WTC11 (cell line): Measurements from ENCODE around the gene WNT7A. TPM values are rescaled to one million over a fixed set of nuclear protein-coding genes. Genes with fewer than 3 reads are reported as not detected.

Experiments
- ATAC-seq: fragments of 200-7000 bp; cut with Tn5 transposase; 2 replicates; pipeline ENCODE4 v1.10.0; 2021; ENCODE audit warnings: mild to moderate bottlenecking, moderate library complexity
- CTCF ChIA-PET: fragments of 300-600 bp; sonication (Branson Sonifier 250); formaldehyde crosslinking; loops from one replicate; lab custom pipeline; 2021; ENCODE audit warnings: antibody characterized with exemption; lab: Charles Lee
- POLR2A ChIA-PET: fragments of 350-600 bp; sonication (Branson Sonifier 250); formaldehyde crosslinking; loops from one replicate; lab custom pipeline; 2021; ENCODE audit warnings: antibody characterized with exemption; lab: Charles Lee
- DNase-seq: peaks from one replicate; pipeline ENCODE4 v3.0.0; 2021; ENCODE audit warnings: low spot score
- H3K27ac Mint-ChIP-seq: 2 replicates; pipeline ENCODE4 v1.8.0; 2021; ENCODE audit warnings: mixed read lengths
- H3K27me3 Mint-ChIP-seq: 2 replicates; pipeline ENCODE4 v1.8.0; 2021; ENCODE audit warnings: low read depth, mild to moderate bottlenecking, moderate library complexity, mixed read lengths
- H3K36me3 Mint-ChIP-seq: 2 replicates; pipeline ENCODE4 v1.8.0; 2021; ENCODE audit warnings: mixed read lengths
- H3K4me1 Mint-ChIP-seq: 2 replicates; pipeline ENCODE4 v1.8.0; 2022; ENCODE audit warnings: mixed read lengths
- H3K4me3 Mint-ChIP-seq: 2 replicates; pipeline ENCODE4 v1.8.0; 2021; ENCODE audit warnings: mild to moderate bottlenecking, moderate library complexity, mixed read lengths
- H3K9me3 Mint-ChIP-seq: 2 replicates; pipeline ENCODE4 v1.8.0; 2021; ENCODE audit warnings: mixed read lengths
- CREM ChIP-seq: sonication (generic); formaldehyde crosslinking; IDR thresholded peaks from 2 replicates; pipeline ENCODE4 v1.8.1; 2022; ENCODE audit warnings: mild to moderate bottlenecking, missing genetic modification reagents, moderate library complexity
- EMX1 ChIP-seq: fragments of 250-450 bp; sonication (Bioruptor Pico); IDR thresholded peaks from 2 replicates; pipeline ENCODE4 v1.8.0; 2021; ENCODE audit warnings: mild to moderate bottlenecking
- GABPB1 ChIP-seq: sonication (generic); formaldehyde crosslinking; IDR thresholded peaks from 2 replicates; pipeline ENCODE4 v1.8.1; 2023; ENCODE audit warnings: mild to moderate bottlenecking, missing genetic modification reagents
- HMGA2 ChIP-seq: fragments of 250-450 bp; sonication (Bioruptor Pico); IDR thresholded peaks from 2 replicates; pipeline ENCODE4 v1.4.0; 2021; ENCODE audit warnings: mild to moderate bottlenecking, moderate library complexity
- NFATC4 ChIP-seq: fragments of 250-450 bp; sonication (Bioruptor Pico); IDR thresholded peaks from 2 replicates; pipeline ENCODE4 v1.9.0; 2021; ENCODE audit warnings: mild to moderate bottlenecking
- PRRX2 ChIP-seq: fragments of 250-450 bp; sonication (Bioruptor Pico); IDR thresholded peaks from 2 replicates; pipeline ENCODE4 v1.8.0; 2021; ENCODE audit warnings: mild to moderate bottlenecking
- RORB ChIP-seq: fragments of 250-450 bp; sonication (Bioruptor Pico); IDR thresholded peaks from 2 replicates; pipeline ENCODE4 v1.9.0; 2021; ENCODE audit warnings: mild to moderate bottlenecking
- SP1 ChIP-seq: sonication (generic); formaldehyde crosslinking; conservative IDR thresholded peaks from 2 replicates; pipeline ENCODE4 v1.8.1; 2022; ENCODE audit warnings: missing genetic modification reagents
- TEAD4 ChIP-seq: sonication (generic); formaldehyde crosslinking; IDR thresholded peaks from 2 replicates; pipeline ENCODE4 v1.8.0; 2022; ENCODE audit warnings: mild to moderate bottlenecking, missing genetic modification reagents
- ZNF121 ChIP-seq: sonication (generic); formaldehyde crosslinking; IDR thresholded peaks from 2 replicates; pipeline ENCODE4 v1.8.0; 2023; ENCODE audit warnings: missing genetic modification reagents
- ZNF317 ChIP-seq: sonication (generic); formaldehyde crosslinking; IDR thresholded peaks from 2 replicates; pipeline ENCODE4 v1.8.1; 2023; ENCODE audit warnings: low read depth, mild to moderate bottlenecking, moderate library complexity, missing genetic modification reagents, borderline replicate concordance
- ZNF396 ChIP-seq: fragments of 250-450 bp; sonication (Bioruptor Pico); IDR thresholded peaks from 2 replicates; pipeline ENCODE4 v1.8.0; 2021; ENCODE audit warnings: mild to moderate bottlenecking, moderate library complexity, borderline replicate concordance
- ZNF423 ChIP-seq: fragments of 250-450 bp; sonication (Bioruptor Pico); IDR thresholded peaks from 2 replicates; pipeline ENCODE4 v2.1.2; 2022; ENCODE audit warnings: mild to moderate bottlenecking, moderate library complexity
- ZNF671 ChIP-seq: fragments of 250-450 bp; sonication (Bioruptor Pico); IDR thresholded peaks from 2 replicates; pipeline ENCODE4 v1.8.0; 2021; ENCODE audit warnings: mild to moderate bottlenecking
- total RNA-seq: library from RNA; stranded (reverse); gene quantifications from 3 replicates; pipeline ENCODE4 v1.2.3, GENCODE V29; 2021
- TF ChIP-seq, protein P1 (sequence below): sonication (generic); formaldehyde crosslinking; IDR thresholded peaks from 2 replicates; pipeline ENCODE4 v1.8.0; 2022; ENCODE audit warnings: missing genetic modification reagents
- TF ChIP-seq, protein P2 (sequence below): sonication (generic); formaldehyde crosslinking; IDR thresholded peaks from 2 replicates; pipeline ENCODE4 v1.8.0; 2023; ENCODE audit warnings: missing genetic modification reagents, mild to moderate bottlenecking, borderline replicate concordance
- TF ChIP-seq, protein P3 (sequence below): sonication (generic); formaldehyde crosslinking; IDR thresholded peaks from 2 replicates; pipeline ENCODE4 v1.8.0; 2022; ENCODE audit warnings: mild to moderate bottlenecking, missing genetic modification reagents
- TF ChIP-seq, protein P4 (sequence below): sonication (generic); formaldehyde crosslinking; IDR thresholded peaks from 2 replicates; pipeline ENCODE4 v1.8.0; 2022; ENCODE audit warnings: mild to moderate bottlenecking, missing genetic modification reagents
- TF ChIP-seq, protein P5 (sequence below): fragments of 250-450 bp; sonication (Bioruptor Pico); IDR thresholded peaks from 2 replicates; pipeline ENCODE4 v1.8.0; 2021; ENCODE audit warnings: mild to moderate bottlenecking
- TF ChIP-seq, protein P6 (sequence below): sonication (generic); formaldehyde crosslinking; IDR thresholded peaks from 2 replicates; pipeline ENCODE4 v1.8.1; 2023; ENCODE audit warnings: mild to moderate bottlenecking, missing genetic modification reagents

Gene WNT7A
- total RNA-seq, 1 experiment from 2014 or later = 0.04 TPM

DNA sequence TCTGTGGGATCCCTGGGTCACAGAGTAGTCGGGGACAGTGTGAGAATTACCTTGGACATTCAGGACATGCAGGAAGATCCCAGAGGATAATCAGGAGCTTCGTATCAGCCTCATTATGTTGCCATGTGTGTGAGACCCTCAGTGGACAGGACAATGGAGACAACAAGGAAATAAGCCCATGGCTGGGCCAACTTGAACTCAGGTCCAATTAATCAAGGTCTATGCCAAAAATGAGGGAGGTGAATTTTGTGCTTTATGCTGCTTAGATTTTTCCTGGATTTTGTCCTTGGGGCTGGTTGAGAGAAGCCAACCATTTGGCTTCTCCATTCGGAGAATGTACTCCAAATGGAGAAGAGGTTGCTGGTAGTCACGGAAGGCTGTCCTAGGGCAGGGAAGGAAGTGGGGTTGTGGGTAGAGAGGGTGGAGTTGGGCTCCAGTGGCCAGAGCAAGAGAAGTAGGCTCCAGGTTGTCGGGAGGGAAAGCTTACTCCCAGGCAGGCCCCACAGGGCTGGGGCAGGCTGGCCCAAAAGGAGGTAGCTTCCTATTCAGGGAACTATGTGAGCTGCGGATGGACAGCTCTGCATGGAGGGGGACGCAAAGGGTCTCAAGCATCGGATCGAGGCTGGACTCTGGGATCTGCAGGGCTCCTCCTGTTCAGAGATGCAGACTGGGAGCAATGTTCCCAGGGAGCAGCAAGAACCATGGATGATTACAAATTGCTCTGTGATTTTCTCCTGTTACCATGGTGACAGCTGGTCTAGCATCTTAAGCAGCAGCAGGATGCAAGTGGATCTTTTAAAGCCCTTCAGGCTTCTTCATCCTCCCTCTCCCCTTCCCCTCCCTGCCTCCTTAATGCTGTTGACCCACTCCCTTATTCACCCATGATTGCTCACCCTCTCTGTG is 91.1 kb downstream of the WNT7A start (continued):
- no peak for TF ChIP-seq ZNF396 (CRISPR knock-in tag)
- no peak for TF ChIP-seq NFATC4 (CRISPR knock-in tag)

DNA sequence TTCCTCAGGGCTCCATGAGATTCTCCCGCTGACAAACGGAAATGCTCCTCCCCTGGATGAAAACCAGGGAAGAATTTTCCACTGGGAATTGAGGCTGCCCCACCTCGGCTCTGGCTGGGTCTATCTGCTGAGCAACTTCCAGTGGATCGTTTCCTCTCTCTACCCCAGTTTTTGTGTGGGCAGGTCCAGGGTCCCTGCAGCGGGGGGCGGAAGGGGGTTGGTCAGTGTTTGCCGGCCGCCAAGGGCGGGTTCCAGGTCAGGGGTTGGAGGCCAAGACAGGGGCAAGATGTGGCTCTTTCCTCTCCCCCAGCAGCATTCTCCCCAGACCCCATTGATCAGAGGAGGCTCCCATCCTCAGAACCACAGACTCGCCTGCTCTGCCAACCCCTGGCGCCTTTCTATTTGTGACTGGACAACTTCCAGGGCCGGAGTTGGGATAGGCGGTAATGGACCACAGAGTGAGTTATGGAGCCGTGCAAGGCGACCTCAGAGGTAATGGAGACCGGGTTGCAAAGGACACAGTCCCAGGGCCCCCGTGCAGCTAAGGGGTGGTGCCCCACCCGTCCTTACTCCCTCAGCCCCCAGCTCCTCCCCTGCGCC is 92.2 kb downstream of the WNT7A start:
- no peak for ATAC-seq
- Mint-ChIP-seq H3K27ac (no peak overlapping the region), H3K9me3 (no peaks in the 10 kb centered on the region), H3K36me3 (no peaks in the 10 kb centered on the region), H3K27me3 (no peaks in the 10 kb centered on the region), H3K4me1 (peaks cover 16% of the 10 kb centered on the region), H3K4me3 (no peak overlapping the region)
- DNase-seq = no peak
- POLR2A ChIA-PET = no interaction called here
- TF ChIP-seq ZNF317 (CRISPR knock-in tag) = no peak
- TF ChIP-seq, protein P1, sequence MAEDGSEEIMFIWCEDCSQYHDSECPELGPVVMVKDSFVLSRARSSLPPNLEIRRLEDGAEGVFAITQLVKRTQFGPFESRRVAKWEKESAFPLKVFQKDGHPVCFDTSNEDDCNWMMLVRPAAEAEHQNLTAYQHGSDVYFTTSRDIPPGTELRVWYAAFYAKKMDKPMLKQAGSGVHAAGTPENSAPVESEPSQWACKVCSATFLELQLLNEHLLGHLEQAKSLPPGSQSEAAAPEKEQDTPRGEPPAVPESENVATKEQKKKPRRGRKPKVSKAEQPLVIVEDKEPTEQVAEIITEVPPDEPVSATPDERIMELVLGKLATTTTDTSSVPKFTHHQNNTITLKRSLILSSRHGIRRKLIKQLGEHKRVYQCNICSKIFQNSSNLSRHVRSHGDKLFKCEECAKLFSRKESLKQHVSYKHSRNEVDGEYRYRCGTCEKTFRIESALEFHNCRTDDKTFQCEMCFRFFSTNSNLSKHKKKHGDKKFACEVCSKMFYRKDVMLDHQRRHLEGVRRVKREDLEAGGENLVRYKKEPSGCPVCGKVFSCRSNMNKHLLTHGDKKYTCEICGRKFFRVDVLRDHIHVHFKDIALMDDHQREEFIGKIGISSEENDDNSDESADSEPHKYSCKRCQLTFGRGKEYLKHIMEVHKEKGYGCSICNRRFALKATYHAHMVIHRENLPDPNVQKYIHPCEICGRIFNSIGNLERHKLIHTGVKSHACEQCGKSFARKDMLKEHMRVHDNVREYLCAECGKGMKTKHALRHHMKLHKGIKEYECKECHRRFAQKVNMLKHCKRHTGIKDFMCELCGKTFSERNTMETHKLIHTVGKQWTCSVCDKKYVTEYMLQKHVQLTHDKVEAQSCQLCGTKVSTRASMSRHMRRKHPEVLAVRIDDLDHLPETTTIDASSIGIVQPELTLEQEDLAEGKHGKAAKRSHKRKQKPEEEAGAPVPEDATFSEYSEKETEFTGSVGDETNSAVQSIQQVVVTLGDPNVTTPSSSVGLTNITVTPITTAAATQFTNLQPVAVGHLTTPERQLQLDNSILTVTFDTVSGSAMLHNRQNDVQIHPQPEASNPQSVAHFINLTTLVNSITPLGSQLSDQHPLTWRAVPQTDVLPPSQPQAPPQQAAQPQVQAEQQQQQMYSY (CRISPR knock-in tag) = no peak
- TF ChIP-seq PRRX2 (CRISPR knock-in tag) = no peak
- TF ChIP-seq TEAD4 (CRISPR knock-in tag) = no peak
- no peak for TF ChIP-seq ZNF121
- CTCF ChIA-PET = no interaction called here

DNA sequence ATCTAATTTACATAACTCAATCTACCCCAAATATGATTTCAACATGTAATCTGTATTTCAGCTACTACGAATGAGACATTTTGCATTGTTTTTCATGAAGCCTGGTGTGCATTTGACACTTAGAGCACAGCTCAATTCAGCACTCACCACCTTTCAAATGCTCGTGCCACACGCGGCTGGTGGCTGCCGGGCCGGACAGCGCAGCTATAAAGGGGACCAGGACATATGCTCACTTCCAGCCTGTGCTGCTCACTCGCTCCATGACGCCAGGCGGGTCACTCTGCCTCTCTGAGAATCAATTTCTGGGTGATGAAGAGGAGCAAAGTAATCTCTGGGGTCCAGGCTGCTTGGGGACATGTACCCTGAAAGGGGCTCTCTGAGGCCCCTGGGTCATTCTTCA is 93.1 kb downstream of the WNT7A start:
- Mint-ChIP-seq H3K9me3 (no peaks in the 10 kb centered on the region), H3K27ac (no peak overlapping the region), H3K4me1 (peaks cover 18% of the 10 kb centered on the region), H3K4me3 (no peak overlapping the region), H3K27me3 (no peaks in the 10 kb centered on the region), H3K36me3 (no peaks in the 10 kb centered on the region)
- ChIA-PET CTCF (interaction anchor here (1.7 to 2.2 kb wide), 3 partner anchors 11 to 132 kb away, joined by 7 to 13 read pairs (median 11); no protein-coding TSS in a partner anchor), POLR2A (no interaction called here)
- DNase-seq (no peak), ATAC-seq (no peak)
- TF ChIP-seq, protein P2, sequence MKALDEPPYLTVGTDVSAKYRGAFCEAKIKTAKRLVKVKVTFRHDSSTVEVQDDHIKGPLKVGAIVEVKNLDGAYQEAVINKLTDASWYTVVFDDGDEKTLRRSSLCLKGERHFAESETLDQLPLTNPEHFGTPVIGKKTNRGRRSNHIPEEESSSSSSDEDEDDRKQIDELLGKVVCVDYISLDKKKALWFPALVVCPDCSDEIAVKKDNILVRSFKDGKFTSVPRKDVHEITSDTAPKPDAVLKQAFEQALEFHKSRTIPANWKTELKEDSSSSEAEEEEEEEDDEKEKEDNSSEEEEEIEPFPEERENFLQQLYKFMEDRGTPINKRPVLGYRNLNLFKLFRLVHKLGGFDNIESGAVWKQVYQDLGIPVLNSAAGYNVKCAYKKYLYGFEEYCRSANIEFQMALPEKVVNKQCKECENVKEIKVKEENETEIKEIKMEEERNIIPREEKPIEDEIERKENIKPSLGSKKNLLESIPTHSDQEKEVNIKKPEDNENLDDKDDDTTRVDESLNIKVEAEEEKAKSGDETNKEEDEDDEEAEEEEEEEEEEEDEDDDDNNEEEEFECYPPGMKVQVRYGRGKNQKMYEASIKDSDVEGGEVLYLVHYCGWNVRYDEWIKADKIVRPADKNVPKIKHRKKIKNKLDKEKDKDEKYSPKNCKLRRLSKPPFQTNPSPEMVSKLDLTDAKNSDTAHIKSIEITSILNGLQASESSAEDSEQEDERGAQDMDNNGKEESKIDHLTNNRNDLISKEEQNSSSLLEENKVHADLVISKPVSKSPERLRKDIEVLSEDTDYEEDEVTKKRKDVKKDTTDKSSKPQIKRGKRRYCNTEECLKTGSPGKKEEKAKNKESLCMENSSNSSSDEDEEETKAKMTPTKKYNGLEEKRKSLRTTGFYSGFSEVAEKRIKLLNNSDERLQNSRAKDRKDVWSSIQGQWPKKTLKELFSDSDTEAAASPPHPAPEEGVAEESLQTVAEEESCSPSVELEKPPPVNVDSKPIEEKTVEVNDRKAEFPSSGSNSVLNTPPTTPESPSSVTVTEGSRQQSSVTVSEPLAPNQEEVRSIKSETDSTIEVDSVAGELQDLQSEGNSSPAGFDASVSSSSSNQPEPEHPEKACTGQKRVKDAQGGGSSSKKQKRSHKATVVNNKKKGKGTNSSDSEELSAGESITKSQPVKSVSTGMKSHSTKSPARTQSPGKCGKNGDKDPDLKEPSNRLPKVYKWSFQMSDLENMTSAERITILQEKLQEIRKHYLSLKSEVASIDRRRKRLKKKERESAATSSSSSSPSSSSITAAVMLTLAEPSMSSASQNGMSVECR (CRISPR knock-in tag) = no peak
- TF ChIP-seq CREM (CRISPR knock-in tag) (no peak), EMX1 (CRISPR knock-in tag) (no peak), ZNF423 (CRISPR knock-in tag) (no peak), GABPB1 (CRISPR knock-in tag) (no peak), HMGA2 (CRISPR knock-in tag) (no peak), RORB (CRISPR knock-in tag) (no peak), SP1 (CRISPR knock-in tag) (no peak), ZNF671 (CRISPR knock-in tag) (no peak)
- TF ChIP-seq, protein P3, sequence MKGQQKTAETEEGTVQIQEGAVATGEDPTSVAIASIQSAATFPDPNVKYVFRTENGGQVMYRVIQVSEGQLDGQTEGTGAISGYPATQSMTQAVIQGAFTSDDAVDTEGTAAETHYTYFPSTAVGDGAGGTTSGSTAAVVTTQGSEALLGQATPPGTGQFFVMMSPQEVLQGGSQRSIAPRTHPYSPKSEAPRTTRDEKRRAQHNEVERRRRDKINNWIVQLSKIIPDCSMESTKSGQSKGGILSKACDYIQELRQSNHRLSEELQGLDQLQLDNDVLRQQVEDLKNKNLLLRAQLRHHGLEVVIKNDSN (CRISPR knock-in tag) = no peak
- TF ChIP-seq, protein P4, sequence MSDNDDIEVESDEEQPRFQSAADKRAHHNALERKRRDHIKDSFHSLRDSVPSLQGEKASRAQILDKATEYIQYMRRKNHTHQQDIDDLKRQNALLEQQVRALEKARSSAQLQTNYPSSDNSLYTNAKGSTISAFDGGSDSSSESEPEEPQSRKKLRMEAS (CRISPR knock-in tag) = no peak
- TF ChIP-seq, protein P5, sequence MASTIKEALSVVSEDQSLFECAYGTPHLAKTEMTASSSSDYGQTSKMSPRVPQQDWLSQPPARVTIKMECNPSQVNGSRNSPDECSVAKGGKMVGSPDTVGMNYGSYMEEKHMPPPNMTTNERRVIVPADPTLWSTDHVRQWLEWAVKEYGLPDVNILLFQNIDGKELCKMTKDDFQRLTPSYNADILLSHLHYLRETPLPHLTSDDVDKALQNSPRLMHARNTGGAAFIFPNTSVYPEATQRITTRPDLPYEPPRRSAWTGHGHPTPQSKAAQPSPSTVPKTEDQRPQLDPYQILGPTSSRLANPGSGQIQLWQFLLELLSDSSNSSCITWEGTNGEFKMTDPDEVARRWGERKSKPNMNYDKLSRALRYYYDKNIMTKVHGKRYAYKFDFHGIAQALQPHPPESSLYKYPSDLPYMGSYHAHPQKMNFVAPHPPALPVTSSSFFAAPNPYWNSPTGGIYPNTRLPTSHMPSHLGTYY (CRISPR knock-in tag) = no peak
- TF ChIP-seq, protein P6, sequence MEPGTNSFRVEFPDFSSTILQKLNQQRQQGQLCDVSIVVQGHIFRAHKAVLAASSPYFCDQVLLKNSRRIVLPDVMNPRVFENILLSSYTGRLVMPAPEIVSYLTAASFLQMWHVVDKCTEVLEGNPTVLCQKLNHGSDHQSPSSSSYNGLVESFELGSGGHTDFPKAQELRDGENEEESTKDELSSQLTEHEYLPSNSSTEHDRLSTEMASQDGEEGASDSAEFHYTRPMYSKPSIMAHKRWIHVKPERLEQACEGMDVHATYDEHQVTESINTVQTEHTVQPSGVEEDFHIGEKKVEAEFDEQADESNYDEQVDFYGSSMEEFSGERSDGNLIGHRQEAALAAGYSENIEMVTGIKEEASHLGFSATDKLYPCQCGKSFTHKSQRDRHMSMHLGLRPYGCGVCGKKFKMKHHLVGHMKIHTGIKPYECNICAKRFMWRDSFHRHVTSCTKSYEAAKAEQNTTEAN (CRISPR knock-in tag) = no peak
